Ammon's horn (tissue), 1 donor: ENCODE results near the gene SH2D2A.

Source experiments
- DNase-seq: peaks from one replicate; pipeline ENCODE4 v3.0.0-alpha.2; 2016; ENCODE audit warnings: low spot score

SH2D2A gene

DNA sequence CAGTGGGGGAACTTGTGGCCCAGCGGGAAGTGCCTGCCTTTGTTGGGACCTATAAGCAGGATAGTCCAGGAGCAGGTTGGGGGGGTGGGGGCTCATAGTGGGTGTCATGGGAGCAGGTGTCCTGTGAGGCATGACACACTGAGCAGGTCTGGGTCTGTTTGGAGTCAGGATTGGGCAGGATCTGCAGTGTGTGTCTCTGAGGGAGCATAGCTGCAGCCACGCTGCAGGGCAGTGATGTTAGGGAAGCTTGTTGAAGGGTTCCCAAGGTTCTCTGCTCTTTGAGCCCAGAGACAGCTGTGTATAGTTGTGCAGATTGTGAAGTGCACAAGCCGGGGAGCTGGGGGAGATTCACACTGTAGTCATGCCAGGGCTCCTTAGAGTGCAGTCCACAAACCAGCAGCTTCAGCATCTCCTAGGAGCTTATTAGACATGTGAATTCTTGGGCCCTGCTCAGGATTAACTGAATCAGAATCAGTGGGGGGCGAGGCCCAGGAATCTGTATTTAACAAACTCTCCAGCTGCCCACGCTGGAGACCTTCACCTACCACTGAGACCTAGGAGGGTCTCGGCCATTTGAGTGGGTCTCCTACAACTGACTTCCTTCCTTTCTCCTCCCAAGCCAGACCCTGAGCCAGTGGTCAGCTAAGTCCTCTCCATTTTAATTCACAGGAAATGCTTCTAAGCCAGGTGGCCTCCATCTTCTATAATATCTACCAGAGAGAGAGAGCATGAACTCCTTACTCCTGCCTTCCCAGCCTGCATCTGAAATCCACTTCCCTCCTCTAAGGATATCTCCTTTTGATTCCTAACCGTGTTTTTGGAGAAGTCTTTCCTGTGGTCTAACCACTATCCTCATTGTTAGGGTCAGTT lies 31.2 kb upstream of the SH2D2A start:
- no peak for DNase-seq

DNA sequence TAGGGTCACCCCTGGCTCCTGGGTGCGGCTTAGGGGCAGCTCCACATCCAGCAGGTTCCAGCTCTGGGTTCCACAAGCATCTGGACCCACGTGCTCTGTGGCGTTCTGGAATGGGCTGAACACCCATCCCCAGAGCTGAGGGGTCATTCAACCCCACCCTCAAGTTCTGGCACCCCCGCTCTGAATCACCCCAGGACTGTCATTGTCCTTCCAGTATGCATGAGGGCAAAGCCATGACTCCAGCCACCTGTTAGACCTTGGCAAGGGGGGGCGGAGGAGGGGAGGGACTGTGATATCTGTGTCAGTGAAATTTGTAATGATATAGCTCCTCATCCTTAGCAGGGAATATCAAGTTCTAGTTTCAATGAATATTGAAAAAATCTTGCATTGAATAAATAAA lies 30.0 kb upstream of the SH2D2A start:
- no peak for DNase-seq

DNA sequence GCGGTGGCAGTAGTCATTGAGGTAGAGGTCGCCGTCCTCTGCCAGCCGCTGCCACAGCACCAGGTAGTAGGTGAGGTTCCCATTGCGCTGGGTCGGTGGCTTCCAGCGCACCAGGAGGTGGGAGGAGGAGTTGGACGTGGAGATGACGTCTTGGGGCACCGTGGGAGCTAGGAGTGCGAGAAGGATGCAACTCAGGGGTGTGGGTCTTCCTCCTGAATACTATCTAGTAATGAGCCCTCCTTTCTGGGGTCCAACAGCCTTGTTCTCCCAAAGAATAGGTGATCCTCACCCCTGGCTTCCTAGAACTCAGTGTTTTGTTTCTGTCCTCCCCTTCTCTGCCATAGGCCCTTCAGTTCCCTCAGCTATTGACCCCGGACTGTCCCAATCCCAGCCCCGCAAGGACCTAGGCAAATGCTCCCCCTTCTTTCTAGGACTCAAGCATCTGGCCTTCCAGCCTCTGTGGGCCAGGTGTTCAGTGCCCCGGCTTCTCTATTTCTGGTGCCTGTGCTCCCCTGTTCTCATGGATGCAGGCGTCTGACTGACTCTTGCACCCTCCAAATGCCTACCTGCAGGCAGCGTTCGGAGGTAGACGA lies 29.4 kb upstream of the SH2D2A start:
- DNase-seq = no peak

DNA sequence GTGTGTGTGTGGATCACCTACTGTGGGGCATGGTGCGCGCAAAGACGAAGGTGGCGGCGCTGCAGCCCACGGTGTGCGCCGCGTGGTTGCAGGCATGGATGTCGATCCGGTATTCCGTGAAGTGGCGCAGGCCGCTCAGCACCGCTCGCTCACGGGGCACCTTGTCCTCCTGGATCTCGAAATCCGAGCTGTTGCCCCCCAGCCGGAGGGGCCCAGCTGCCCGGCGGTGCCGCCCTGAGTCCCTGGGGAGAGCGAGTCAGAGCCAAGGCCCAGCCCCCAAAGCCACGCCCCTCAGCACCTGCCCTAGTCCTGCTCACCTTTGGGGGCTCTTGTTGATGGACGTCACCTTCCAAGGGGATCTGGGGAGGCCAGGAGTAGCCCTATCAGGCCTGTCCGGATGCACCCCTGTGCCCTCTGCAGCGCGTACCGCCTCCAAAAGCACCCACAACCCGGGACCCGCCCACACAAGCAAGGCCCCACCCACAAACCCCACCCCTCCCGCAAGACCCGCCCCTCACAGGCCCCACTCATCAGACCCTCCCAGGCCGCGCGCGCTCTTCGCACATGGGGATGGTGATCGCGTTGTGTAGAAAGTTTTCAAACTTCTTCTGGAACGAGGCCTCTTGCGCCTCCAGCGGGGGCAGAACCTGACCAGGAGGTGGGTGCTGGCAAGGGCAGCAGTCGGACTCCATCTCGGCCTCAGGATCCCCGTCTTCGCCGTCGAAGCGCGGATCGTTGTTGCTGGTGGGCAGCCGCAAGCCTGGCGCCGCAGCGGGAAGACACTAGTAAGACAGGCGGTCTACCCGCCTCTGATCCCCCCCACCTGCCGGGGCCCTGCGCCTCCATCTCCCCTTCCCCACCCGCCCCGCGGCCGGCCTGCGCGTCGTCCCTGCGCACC lies 28.7 kb upstream of the SH2D2A start:
- no peak for DNase-seq

DNA sequence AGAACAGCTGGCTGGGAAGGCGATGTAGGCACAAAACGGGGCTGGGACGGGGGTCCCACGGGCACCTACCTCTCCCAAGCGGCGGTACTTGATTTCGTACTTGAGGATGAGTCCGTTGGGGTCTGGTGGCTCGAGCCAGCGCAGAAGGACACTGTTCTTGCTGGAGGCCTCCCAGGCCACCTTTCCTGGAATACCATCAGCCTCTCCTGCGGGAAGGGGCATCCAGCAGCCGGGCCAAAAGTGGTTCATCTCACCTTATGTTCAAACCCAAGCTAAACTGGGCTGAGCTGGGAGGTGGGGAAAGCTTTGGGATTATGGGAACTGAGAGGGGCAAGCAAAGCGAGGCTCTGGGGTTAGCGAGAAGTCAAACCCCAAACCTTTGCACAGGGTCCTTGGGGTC lies 28.0 kb upstream of the SH2D2A start:
- DNase-seq = no peak

DNA sequence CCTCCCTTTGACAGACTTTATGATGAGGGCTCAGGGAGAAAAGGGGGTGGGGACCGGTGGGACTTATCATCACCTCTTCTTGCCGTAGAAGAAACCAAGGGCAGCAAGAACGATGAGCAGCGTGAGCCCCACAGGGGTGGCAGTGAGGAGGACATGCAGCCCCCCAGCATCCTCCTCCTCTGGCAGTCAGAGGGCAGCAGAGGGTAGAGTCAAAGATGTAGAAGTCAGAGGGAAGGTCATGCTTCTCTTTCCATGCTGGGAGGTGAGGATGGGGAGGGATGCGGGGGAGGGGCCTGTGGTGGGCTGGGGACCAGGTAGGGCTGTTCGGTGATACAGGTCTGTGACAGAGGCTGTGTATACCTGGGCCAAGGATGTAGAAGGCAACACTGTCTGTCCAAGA lies 27.5 kb upstream of the SH2D2A start:
- no peak for DNase-seq

DNA sequence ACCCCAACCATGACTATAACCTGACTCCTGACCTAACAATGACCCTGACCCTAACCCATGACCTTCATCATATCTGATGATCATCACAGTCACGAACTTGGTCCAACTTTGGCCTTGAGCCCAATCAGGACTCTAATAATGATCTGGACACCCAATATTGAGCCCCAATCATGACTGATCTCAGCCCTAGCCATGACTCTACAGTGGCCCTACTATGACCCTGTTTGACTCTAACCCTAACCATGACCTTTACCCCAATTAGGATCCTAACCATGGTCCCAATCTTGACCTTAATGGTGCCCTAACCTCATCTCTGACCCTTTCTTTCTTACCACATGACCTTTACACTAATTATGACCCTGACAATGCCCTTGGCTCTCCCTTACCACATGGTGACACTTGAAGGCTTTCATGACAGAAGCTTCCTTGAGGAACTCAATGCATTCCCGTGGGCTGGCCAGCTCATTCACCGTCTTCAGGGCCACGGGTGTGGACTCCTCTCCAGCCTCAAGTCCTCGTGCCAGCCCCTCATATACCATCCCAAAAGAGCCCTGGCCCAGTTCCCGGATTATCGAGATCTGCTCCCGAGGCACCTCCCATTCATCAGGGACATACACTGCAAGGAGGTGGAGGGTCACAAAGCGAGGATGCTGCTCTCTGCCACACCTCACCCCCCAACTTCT lies 26.1 kb upstream of the SH2D2A start:
- DNase-seq = no peak

DNA sequence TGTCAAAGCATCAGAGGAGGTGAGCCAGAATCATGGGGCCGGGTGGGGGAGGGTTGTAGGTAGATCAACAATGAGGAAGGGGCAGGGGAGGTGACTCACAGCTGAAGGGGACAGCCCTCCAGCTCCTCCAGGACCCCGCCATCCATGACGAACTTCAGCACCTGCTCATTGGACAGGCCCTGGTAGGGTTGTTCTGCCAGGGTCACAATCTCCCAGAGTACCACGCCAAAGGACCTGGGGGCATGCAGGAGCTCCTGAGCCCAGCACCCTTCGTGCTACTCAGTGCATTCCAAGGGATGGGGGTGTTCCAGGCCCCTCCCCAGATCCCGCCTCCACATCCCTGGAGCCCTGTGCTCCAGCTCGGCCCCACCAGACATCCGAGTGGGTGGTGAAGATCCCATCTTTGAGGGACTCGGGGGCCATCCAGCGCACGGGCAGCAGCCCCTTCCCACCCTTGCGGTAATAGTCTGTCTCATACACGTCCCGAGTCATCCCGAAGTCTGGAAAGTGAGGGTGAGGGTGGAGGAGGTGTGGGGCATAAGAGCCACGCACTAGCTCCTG lies 24.7 kb upstream of the SH2D2A start:
- DNase-seq = no peak

DNA sequence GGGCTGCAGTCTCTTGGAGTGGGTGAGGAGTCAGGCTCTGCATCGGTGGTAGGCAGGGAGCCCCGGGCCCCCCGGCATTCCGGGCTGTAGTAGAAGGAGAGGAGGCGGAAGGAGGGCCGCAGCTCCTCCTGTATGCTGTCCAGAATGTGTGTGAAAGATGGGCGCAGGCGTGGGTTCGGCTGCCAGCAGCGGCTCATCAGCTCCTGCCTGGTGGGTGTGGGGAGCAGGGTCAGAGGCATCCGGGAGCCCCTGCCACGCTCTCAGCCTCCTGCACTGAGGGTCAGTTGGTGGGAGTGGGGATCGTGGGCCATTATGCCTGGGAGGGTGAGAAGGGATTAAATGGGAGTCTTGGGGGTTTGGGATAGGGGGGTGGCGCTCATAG lies 24.2 kb upstream of the SH2D2A start:
- no peak for DNase-seq

DNA sequence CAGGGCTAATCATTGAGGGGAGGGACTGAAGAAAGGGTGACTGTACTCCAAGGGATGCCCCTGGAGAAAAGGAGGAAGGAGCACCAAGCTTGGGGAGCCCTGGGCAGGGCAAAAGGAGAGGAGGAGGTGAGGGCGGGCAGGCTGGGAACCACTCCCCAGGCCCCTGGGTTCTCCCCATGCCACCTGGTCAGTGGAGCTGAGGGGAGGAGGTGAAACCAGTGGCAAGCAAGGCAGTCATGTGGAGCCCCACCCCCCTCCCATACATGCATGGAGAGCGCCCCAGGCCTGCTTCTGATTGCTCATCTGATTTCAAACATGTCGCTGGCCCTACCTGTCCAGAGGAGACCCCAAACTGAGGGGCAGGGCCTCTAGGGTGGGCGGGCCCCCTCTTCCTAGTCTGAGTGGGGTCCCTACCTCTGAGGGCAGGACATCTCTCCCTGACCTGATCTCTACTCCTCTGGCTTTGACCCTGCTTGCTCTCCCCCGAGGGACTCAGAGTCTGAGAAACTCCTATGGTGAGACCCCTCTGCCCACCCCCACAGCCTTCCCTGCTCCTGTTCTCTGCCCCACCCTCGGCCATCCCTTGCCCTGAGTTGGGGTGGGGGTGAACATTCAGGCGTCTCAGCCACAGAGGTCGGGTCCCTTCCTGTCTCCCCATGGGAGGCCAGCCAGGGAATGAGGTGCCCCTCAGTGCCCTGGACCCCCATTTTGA lies 23.7 kb upstream of the SH2D2A start:
- DNase-seq = no peak

DNA sequence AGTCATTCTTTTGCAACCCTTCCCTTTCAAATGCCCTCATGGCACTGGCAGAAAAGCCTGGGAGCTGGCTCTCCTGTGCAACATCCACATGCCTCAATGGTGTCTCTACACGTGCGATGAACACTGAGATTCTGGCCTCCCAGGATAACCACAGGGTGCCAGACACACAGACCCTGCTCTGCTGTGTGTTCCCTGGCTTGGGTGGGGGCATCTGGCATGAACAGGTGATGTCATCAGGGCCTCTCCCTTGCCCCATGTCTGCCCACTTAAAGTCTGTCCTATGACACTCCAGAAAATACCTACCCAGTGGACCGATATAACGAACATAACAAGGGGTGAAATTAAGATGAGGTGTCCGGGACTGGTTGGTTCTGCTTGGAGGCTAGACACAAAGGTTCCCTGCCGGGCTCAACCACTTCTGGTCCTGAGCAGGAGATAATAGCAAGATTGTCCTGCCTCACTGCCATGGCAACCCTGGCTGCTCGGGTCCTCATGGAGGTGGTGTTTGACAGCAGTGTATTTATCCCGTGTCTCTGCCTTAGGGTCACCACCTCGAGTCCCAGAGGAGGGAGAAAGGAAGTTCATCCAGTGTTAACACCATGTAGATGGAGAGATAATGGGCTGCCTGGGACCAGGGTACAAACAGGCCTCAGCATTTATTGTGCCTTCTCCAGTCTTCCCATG lies 22.9 kb upstream of the SH2D2A start:
- no peak for DNase-seq

DNA sequence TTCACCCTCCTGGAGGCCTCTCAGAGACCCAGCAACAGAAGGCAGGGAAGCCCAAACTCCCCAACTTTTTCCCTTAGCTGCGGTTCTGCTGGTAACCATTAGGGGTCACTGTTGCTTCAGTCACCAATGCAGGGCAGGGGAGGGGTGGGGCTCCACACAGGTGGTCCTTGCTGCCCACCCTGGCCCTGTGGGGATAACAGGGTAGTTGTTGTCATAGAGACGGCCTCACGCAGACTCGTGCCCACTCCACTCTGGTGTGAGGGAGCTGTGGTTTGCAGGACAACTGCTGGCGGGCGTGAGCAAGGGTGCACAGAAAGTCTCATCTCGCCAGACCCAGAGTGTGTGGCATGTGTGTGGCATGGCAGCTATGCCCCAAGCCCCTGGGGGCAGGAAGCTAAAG lies 22.3 kb upstream of the SH2D2A start:
- DNase-seq = no peak

DNA sequence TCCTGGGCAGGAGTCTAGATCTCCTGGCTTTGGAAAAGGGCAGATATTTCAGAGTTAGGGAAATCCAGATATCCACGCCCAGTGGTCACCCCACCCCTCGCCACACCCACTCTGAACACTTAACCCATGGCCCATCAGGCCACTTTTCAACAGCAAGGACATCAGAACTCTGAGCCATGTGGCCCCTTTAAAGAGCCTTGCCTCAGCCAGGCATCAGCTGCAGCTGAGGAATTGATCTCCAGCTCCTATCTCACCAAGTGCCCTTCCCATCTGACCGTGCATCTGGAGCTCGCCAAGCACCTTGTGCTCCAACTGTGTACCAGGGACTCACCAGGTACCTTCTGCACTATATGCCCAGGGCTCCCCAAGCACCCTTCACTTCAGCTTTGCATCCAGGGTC lies 20.2 kb upstream of the SH2D2A start:
- DNase-seq = no peak

DNA sequence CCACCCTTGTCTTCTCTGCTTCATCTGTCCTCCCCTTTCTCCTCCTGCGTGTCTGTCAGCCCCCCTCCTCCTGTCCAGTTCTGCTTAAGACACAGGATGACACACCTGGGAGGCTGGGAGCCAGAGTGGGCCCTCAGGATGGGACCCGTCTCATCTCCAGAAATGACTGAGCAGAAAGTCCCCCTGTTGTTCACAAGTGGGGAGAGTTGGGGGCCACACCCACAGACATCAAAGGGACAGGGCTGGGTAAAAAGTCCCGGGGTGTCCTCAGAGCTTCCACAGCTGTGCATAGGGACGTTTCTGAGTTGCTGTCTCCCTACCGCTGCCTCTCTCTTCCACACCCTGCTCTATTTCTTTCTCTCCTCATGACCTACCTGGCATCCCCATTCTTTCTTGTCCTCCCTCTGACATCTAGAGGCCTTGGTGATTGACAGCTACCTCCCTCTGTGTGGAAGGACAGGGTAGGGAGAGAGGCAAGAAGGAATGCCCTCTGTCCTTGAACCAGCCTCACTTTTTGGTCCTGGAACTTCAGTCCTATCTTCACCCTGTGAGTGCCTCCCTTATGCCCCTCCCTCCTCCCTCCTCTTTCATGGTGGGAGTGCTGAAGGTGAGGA lies 19.5 kb upstream of the SH2D2A start:
- DNase-seq = no peak

DNA sequence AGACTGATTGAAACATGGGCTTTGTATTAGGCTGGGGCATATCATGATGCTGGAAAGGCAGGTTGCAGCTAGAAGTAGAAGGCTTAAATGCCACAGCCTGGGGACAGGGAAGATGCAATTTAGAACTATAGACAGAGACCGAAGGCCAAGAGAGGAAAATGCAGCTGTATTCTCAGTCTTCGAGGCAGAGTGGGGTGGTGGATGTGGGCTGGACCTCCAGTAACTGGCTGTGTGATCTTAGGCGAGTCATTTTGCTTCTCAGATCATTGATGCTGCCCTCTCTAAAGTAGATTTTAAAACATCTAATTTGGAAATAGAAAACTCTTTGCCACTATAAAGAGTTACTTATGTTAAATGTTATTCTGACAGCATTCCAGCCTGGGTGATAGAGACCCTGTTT lies 17.7 kb upstream of the SH2D2A start:
- DNase-seq = no peak

DNA sequence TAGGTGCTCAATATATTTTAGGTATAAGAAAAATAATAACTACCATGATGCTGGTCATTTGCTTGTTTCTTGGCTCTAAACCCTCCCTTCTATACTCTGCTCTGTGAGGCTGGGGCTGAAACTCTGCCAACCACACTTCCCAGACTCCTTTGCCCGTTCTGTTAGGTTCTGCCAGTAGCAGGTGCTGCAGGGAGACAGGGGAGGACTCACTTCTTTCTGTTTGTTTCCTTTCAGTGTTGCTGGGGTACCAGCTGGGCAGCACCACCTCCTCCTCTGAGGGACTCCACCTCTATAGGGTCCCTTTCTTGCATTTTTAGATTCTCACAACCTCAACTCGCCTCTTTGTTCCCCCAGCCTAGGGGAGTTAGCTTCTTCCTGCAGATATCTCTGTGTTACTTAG lies 17.0 kb upstream of the SH2D2A start:
- DNase-seq = no peak

DNA sequence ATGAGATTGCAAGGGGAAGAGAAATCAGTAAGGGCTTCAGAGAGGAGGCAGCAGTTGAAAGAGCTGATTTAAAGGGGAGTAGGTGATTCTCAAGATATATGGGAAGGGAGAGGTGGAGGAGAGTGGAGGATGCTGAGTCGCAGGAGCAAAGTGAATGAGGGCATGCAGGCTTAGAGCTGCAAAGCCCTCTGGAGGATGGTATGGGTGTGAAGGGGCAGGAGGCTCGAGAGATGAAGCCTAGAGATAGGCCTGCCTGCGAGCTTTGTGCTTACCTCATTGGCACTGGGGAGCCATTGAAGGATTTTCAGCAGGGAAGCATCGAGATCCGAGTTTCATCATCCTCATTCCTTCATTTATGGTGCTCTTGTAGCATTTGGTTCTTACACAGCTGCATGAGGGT lies 15.8 kb upstream of the SH2D2A start:
- DNase-seq = no peak

DNA sequence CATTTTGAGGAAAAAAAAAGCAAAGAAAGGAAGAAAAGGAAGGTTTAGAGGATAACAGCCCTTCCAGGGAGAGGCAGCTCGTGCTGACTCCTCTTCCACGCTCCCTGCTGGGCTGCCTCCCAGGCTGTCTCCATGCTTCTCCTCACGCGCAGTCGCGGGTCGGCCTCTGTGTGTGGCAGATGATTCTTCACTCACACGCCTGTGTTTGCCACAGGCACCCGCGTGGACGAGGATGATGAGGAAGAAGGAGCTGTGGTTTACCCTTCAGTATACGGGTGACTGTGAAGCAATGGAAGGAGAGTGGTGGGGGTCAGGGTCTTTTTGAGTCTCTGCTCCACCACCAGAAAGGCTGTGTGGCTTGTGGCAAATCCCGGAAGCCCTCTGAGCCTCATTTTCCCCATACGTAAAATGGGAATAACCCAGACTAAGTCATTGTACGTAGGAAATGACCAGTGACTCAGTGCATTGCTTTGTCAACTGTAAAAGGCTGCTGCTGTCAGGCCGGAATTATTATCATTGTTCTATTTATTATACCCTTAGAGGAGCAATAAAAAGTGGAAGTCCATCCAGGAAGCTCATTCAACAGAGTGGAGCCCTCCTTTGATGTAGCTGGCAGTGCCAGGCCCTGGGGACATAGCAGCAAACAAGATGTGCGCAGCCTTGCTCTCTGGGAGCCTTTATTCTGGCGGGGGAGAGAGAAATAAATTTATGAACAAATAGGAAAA lies 11.9 kb upstream of the SH2D2A start:
- no peak for DNase-seq

DNA sequence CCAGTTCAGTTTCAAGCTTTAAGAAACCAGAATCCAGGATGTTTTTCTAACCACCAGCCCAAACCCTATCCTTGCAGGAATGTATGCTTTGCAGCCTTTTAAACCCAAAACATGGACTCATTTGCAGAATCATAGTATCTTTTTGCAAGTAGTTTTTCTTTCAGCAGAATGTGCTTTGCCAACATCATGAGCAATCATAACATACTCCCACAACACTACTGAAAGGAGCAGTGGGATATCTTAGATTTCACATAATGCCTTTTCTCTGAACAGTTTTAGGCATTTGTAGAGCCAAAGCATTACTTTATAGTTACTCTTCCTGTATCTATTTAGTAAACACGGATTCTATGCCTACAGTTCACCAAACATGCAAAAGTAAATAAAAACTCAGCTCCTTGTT lies 10.0 kb upstream of the SH2D2A start:
- no peak for DNase-seq
